GM19043 (cell line): Measurements from ENCODE around the gene RAD51D.
"Not testable (repeated sequence)": the region's sequence is repeated elsewhere in the genome, so short reads cannot be mapped to it uniquely, and the experiment has no call there.

Source experiments
- ATAC-seq: cut with Tn5 transposase; IDR thresholded peaks from one replicate; pipeline ENCODE4 v1.9.1; 2021; ENCODE audit warnings: low read depth; ENCODE audit not compliant: unreplicated experiment

RAD51D gene

GRCh38 chr17:35073183-35073790 lies 46.4 kb downstream of the RAD51D start:
- ATAC-seq, result no peak

GRCh38 chr17:35069311-35069710 lies 50.3 kb downstream of the RAD51D start:
- no peak for ATAC-seq

DNA sequence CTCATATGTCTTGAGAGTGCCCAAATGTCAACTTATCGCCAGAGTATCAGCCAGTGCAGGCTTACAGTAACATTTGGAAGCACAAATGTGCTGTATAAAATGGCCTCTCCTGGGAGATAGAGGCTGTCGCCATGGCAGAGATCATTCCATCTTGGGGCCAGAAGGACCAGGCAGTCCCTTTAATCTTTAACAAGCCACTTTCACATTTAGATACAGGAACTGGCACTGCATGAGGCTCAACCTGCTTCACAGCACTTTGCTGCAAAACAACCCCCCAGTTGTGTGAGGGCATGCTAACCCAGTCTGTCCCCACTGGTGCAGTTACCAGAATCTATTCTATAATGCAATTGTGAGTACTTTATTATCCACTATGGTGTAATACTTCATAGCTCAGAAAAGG lies 51.4 kb downstream of the RAD51D start:
- ATAC-seq, result no peak

DNA sequence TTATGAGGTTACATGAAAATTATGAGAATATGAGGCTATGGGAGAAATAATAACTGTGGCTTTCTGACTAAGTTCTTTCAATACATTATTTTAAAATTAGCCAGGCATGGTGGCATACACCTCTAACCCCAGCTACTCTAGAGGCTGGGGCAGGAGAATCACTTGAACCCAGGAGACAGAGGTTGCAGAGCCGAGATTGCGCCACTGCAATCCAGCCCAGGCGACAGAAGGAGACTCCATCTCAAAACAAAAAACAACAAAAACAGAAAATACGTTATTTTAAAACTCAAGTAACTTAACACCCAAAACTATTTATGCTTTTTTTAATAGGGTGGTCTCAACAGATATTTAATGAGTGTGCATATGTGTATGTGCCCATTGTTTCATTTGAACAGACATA lies 53.8 kb downstream of the RAD51D start:
- ATAC-seq, result no peak

DNA sequence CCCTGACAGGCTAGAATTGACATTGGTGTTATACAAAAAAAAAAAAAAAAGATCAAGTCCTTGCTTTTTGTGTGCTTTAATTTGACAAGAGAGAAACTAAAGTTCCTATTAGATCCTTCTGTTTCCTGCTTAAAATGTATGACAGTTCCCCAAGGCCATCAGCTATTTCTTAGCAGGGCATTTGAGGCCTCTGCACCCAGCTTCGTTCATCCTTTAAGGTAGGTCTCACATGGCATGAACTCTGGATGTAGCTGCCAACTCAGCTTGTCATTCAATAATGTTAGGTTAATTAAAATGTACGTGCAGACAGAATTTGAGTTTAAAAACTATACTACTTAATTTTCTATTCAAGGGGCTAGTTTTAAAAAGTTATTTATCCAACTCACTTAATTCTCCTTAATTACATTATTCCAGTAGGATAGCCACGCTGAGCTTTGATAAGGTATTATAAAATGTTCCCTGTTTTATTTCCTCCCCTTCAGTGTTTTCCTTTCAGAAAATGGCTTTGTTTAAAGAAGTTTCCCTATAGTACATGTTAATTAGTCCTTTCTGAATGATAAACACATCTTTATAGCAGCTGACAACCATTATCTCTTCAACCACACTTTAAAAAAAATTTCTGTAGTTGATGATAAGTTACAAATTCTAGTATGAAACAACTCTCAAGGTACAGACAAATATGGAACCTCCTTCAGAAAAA lies 55.0 kb downstream of the RAD51D start:
- ATAC-seq, result no peak

DNA sequence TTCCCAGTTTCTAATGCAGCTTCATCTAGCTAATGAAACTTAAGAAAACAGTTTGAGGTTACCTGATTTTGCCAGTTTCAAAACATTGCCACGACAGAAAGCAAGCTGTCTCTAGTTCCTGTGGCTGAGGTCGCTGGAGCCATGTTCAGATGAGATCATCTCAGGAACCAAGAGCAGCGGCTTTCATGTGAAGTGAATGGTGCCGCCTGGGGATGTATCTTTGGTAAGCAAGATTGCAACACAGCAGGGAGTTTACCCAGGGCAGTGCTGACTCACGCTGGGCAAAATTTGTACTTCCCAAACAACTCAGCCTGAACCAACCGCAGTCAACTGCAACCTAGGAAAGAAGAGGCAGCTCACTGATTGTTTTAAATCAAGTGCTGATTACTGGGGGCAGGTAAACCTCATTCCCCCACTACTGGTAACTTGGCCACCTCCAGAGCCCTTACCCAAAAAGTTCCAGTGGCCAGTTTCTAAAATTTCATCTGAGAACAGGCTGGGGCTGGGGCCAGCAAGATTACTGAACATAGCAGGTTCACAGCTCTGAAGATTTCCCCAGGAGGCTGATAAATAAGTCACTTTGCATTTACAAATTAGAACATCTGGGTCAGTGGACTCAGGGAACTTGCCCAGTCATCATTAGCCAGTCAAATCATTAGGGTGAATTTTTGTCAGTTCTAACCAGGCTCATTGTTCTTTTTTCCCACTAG lies 56.0 kb downstream of the RAD51D start, which contains the start of gene RFFL:
RFFL (minus strand) TSS at position 194 of the 710 bp plus-strand sequence. CDS start 37,154 bp downstream, outside the sequence.
- peak; percentile 87 for ATAC-seq

- no peak for ATAC-seq
These were observed 57.4 kb downstream of the RAD51D start for GRCh38 chr17:35062308-35062707.

DNA sequence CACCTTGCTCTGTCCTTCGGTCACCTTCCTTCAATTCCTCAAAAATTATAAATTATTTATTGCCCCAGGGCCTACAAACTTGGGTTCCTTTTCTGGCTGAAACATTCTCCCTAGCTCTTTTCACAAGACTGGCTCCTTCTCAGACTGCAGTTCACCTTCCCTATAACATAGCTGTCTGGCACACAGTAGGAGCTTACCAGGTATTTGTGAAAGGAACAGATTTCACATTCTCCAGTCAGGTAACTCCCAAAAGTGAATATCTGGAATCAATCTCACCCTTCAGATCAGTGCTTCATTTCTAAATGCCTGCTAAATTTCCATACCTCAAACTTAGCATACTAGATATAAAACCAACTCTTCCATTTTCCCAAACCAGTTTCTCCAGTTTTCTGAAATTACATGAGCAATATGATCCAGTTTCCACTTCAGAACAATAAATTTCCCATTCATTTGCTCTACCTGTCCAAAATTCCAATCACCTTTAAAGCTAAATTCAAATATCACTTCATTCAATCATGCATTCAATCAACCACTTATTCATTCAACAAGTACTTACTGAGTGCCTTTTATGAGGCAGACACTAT lies 62.2 kb downstream of the RAD51D start:
- no peak for ATAC-seq

DNA sequence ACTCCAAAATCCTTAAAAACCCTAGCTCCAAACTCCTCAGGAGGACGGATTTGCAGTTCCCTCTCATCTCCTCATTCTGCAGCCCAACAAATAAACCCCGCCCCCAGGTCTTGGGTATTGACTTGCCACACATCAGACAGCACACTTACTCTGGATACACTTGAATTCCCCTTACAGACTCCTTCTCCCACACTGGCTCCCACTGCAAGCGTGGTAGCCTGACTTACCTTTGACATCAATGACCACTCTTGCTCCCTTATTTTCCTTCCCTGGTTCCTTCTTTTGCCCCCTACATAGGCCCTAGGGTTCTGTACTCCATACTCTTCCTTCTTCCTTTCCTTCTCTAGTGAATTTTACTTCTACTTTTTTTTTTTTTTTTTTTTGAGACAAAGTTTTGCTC lies 63.6 kb downstream of the RAD51D start:
- ATAC-seq, result no peak

- ATAC-seq, result no peak
These were observed 66.5 kb downstream of the RAD51D start for GRCh38 chr17:35053204-35053603.

DNA sequence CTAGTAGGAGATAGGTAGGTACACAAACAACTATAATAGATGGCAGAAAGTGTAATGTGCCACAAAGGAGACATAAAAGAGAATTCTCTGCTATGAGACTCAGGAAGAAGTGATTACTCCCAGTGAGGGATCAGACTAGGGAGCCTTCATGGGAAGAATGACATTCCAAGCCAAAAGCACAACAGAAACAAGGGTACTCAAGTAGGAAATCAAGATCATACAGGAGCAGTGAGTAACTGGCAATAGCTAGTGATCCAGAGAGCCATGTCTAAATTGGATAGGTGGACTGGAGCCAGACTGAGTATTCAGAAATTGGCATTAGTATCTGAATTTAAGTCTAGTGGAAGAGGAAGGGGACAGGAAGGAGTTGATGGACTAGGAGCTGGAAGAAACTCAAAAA lies 66.9 kb downstream of the RAD51D start:
- ATAC-seq, result no peak

- ATAC-seq, result no peak
These were observed 67.4 kb downstream of the RAD51D start for GRCh38 chr17:35052241-35052610.

DNA sequence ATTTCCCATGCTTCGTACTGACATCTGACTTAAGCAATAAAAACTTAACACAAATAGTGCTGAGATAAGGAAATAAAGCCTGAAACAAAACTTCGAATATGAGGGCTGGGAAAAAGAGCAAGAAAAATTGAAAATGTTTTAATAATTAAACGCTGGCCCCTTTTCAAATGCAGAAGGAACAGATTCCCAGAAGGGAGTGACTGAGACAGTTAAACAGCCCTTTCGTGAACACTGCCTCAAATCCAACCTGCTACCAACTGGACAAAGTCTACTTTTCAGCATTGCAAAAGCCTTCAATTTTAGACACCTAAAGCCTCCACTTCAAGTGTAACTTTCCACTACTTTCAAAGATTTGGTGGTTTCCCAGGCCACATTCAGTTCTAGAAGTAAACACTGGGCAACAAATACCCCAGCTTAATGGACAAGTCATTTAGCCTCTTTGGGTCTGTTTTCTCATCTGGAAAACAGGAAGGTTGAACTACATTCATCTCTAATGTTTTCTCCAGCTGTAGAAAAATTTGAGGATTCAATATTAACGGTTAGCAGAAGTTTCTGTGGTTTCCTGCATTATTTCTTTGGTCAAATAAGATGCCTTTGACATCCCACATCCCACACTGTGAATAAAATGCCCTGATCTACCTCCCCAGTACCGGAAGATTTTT lies 68.0 kb downstream of the RAD51D start:
- peak; percentile 37 for ATAC-seq

GRCh38 chr17:35051183-35051578 lies 68.5 kb downstream of the RAD51D start:
- ATAC-seq, result peak; percentile 56

DNA sequence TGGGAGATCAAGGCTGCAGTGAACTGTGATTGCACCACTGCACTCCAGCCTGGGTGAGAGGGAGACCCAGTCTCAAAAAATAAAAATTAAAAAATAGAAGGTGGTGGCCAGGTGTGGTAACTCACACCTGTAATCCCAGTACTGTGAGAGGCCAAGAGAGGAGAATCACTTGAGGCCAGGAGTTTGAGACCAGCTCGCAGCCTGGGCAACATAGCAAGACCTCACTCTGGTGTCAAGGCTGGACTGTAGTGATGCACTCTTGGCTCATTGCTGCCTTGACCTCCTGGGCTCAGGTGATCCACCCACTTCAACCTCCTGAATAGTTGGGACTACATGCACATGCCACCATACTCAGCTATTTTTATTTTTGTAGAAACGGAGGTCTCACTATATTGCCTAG lies 69.5 kb downstream of the RAD51D start:
- no peak for ATAC-seq

DNA sequence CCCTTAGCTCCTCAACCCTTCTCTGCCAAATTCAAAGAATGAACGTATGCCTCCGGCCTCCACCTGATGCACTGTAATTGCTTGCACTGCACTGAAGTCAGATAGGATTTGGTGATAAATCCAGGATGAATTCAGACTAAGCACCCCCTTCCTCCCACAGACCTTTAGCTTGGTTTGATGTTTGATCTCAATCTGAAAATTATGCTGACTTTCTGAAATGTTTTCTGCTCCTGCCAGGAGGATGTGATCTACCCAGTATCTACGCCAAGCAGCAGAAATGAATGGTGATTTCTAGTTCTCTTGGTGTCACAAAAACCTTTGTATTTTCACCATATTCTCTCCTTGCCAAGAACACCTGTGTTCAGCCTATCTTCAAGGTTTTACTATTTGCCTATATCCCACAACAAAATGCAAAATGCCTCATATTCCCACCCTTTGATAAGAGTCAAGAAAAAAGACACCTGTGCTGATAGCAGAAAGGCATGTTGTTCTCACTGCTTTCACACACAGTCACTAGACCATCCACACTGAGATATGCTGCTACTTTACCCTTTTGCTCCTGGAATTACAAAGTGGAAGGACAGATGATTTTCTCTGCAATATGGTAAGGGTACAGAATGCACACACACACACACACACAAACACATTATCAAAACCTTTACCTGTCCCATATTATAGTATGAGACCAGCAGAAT lies 70.8 kb downstream of the RAD51D start:
- ATAC-seq, result no peak

GRCh38 chr17:35046740-35047283 lies 72.8 kb downstream of the RAD51D start:
- ATAC-seq, result peak; percentile 49

DNA sequence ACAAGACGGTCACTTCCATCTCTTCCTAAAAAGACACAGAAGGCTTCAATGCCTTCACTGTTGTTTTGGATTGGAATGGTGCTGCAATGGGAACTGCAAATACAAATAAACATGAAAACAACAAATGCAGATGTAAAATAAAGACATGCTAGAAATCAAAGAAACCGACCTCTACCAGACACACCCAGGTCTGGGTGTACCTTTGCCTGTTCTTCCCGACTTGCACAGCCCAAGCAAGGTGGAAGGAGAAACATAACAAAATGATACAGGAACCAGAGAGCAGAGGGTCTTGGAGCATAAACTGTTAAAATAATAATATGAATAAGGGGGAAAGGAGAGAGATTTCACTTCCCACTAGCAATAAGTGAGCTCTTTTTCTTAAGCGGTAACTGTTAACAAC lies 73.4 kb downstream of the RAD51D start:
- no peak for ATAC-seq

DNA sequence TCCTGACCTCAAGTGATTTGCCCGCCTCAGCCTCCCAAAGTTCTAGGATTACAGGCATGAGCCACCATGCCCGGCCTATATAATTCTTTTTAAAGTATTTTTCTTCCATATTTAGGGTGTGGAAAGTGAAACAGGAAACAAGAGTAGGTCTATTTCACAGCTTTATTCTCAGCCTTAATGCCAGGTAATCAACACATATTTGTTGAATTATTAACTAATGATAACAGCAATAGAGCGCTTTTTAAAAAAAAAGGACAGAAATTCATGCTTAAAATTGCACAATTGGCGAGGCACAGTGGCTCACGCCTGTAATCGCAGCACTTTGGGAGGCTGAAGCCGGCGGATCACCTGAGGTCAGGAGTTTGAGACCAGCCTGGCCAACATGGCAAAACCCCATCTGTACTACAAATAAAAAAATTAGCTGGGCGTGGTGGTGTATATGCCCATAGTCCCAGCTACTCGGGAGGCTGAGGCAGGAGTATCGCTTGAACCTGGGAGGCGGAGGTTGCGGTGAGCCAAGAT lies 74.1 kb downstream of the RAD51D start:
- ATAC-seq, result not testable (repeated sequence)

DNA sequence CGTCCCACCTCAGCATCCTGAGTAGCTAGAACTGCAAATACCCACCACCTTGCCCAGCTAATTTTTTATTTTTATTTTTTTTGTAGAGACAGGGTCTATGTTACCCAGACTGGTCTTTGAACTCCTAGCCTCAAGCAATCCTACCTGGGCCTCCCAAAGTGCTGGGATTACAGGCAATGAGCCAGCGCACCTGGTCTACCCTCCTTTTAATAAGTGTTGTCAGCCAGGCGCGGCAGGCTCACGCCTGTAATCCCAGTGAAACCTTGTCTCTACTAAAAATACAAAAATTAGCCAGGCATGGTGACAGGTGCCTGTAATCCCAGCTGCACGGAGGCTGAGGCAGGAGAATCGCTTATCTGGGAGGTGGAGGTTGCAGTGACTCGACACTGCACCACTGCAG lies 75.5 kb downstream of the RAD51D start:
- ATAC-seq, result no peak
